ENCODE data around the gene TSTD1. TPM values are rescaled to one million over a fixed set of nuclear protein-coding genes. Genes with fewer than 3 reads are reported as not detected.

TSTD1 gene, protein sequence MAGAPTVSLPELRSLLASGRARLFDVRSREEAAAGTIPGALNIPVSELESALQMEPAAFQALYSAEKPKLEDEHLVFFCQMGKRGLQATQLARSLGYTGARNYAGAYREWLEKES
- total RNA-seq = 100 to 1,000 TPM in 1 of 4 donors, 10 to 100 TPM in 3; 33.0 to 152 (median 78.8) TPM

DNA sequence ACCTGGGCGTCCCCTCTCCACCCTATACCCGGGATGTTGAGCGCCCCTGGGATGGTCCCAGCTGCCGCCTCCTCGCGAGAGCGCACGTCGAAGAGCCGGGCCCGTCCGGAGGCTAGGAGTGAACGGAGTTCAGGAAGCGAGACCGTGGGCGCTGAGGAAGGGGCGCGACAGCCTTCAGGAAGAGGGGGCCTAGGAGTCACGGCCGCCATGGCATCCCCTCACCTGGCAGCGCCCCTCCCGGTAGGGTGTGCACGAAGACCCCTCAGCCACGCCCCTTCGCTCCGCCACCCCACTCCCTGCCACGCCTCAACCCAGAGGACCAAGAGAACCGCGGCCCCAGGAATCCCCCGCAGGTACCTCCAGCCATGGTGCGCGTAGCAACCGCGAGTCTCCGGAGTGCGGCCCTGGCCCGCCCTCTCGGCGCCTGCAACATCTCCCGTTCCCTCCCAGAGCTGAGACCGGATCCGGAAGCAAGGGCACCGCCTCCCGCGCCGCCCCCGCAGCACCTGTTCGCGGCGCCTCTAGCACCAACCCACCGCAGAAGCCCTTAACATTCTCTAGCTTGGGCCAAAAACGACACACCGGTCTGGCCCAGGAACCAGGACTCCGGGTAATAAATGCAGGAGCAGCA, at the start of gene TSTD1:
TSS of gene TSTD1 (minus strand) at position 442 of the 631 bp plus-strand sequence. CDS start at position 367, 75 bp downstream.
- Histone ChIP-seq H3K4me1 (peaks cover 0 to 27% (median 0%) of the 10 kb centered on the region in 4 donors), H3K27ac (peak within 1 kb of the TSS; percentile 69 to 91 (median 81)), H3K9me3 (no peaks in the 10 kb centered on the region), H3K36me3 (peaks cover 0 to 39% (median 0%) of the 10 kb centered on the region in 3 donors), H3K27me3 (no peaks in the 10 kb centered on the region), H3K4me3 (peak within 1 kb of the TSS; percentile 47 to 71 (median 66))
- peak; percentile 81 to 93 (median 91) for DNase-seq
- TF ChIP-seq POLR2A (IDR thresholded peaks at IDR 0.05) = peak; percentile 58 to 62
- TF ChIP-seq, protein P1, sequence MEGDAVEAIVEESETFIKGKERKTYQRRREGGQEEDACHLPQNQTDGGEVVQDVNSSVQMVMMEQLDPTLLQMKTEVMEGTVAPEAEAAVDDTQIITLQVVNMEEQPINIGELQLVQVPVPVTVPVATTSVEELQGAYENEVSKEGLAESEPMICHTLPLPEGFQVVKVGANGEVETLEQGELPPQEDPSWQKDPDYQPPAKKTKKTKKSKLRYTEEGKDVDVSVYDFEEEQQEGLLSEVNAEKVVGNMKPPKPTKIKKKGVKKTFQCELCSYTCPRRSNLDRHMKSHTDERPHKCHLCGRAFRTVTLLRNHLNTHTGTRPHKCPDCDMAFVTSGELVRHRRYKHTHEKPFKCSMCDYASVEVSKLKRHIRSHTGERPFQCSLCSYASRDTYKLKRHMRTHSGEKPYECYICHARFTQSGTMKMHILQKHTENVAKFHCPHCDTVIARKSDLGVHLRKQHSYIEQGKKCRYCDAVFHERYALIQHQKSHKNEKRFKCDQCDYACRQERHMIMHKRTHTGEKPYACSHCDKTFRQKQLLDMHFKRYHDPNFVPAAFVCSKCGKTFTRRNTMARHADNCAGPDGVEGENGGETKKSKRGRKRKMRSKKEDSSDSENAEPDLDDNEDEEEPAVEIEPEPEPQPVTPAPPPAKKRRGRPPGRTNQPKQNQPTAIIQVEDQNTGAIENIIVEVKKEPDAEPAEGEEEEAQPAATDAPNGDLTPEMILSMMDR (IDR thresholded peaks at IDR 0.05) = peak in 1 of 6 experiments; percentile 12

DNA sequence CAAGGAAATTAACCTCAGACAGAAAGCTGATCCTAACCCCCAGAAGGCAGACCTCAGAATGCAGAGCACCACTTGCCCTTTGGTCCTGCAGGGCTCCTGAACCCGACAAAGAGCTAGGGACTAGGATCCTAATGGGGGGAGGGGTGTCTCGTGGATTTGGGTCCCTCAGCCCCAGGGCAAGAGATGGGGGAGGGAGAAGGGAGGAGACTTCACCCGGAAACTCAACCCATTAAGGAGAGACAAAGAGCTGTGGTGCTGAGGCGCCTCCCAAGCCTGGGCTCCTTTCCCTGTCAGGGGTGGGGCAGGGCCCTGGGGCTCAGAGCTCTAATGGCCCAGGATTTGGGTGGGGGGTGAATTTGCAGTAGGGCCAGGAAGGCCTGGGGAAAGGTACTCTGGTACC, 47.7 kb upstream of the TSTD1 start:
- peaks cover 0 to 14% (median 0%) of the 10 kb centered on the region in 4 donors for H3K4me1 ChIP-seq

DNA sequence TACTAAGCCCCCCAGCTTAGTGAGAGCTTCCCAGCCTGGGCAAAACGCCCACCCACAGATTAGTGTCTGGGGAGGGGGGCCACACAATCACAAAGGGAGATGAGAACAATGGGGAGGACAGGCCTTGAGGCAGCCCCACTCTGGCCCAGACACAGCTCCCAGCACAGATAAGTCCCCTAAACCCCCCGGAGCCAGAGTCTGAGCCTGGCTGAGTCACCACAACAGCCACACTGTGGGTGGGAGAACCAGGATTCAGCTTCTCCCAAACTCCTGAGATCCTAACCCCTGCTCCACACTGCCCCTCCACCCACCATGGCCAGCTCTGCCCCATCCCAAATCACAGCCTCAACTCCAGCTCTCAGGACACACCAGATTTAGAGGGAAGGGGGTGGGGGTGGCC, 46.4 kb upstream of the TSTD1 start:
- TF ChIP-seq, protein P1 (IDR thresholded peaks at IDR 0.05) = no peak
- no peak for TF ChIP-seq POLR2A (IDR thresholded peaks at IDR 0.05)
- Histone ChIP-seq H3K36me3 (no peaks in the 10 kb centered on the region), H3K4me1 (peaks cover 0 to 14% (median 0%) of the 10 kb centered on the region in 4 donors), H3K27me3 (no peaks in the 10 kb centered on the region), H3K9me3 (no peaks in the 10 kb centered on the region), H3K4me3 (no peak overlapping the region), H3K27ac (no peak overlapping the region)
- no peak for DNase-seq

More for the DNA sequence above, 47.7 kb upstream of the TSTD1 start:
- Histone ChIP-seq H3K4me3 (no peak overlapping the region), H3K36me3 (no peaks in the 10 kb centered on the region), H3K27me3 (no peaks in the 10 kb centered on the region), H3K27ac (no peak overlapping the region), H3K9me3 (no peaks in the 10 kb centered on the region)
- DNase-seq = no peak
- TF ChIP-seq, protein P1 (IDR thresholded peaks at IDR 0.05) = no peak
- no peak for TF ChIP-seq POLR2A (IDR thresholded peaks at IDR 0.05)

DNA sequence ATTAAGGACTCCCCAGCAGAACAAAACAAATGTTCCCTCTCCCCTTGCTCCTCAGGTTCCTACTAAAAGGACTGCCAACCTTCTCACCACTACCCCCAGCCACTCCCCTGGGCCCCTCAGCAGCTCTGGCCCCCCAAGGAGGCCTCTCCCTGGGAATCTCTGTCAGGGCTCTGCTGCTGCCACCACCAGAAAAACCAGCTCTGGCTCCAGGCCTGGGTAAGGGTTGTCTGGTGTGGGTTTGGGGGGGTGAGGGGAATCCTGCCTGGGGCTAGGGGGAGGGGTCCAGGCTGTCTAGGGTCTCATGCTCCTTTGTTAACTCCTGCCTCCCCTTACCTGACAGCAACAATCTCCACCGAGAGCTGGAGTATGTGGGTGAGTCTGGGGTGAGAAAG, 45.8 kb upstream of the TSTD1 start:
- DNase-seq = no peak
- no peak for TF ChIP-seq POLR2A (IDR thresholded peaks at IDR 0.05)
- TF ChIP-seq, protein P1 (IDR thresholded peaks at IDR 0.05) = no peak
- H3K36me3 ChIP-seq = no peaks in the 10 kb centered on the region
- no peak overlapping the region for H3K27ac ChIP-seq
- no peaks in the 10 kb centered on the region for H3K9me3 ChIP-seq
- H3K4me1 ChIP-seq = peaks cover 0 to 14% (median 0%) of the 10 kb centered on the region in 4 donors
- no peak overlapping the region for H3K4me3 ChIP-seq
- H3K27me3 ChIP-seq = no peaks in the 10 kb centered on the region

DNA sequence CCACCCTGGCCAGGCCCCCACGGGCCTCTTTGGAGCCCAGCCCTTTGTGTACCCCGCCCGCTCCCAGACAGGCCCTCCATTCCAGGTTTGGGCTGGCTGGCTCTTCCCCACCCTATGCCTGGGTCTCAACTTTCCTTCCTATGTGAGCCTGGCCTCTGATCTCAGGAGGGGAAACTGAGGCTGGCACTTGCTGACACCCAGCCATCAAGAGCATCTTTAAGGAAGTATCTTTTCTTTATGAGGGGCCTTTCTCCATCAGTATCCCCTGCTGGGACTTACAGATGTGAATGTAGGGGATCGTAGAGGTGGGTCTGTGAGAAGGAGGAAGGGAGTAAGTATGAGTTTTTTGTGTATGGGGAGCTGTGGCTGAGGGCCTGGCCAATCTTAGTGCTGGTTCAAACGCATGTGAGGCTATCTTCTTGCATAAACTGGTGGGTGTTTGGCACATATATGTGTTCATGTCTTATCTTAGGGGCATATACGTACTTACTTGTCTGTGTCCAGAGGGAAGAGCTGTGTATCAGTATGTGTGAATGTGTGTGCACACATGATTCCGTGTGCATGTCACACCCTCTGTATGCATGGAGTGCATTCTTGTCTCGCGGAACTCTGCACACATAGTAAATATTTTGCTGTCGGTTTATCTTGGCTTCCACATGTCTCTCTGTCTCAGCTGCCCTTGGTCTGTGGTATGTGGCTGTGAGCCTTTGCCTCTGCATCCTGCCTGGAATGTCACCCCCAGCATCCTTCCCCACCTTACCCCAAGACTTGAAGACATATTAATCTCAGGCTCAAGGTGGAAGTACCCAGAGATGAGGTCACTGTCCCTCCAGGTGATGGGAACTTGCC, 45.2 kb upstream of the TSTD1 start:
- H3K27ac ChIP-seq = peak overlapping the region in 1 of 4 donors; percentile 68
- TF ChIP-seq, protein P1 (IDR thresholded peaks at IDR 0.05) = no peak
- TF ChIP-seq POLR2A (IDR thresholded peaks at IDR 0.05) = no peak
- no peak for DNase-seq
- H3K4me3 ChIP-seq = no peak overlapping the region
- peaks cover 0 to 14% (median 0%) of the 10 kb centered on the region in 4 donors for H3K4me1 ChIP-seq
- H3K9me3 ChIP-seq = no peaks in the 10 kb centered on the region
- no peaks in the 10 kb centered on the region for H3K36me3 ChIP-seq
- no peaks in the 10 kb centered on the region for H3K27me3 ChIP-seq

All from Peyer's patch (tissue), 4 donors.